ENCODE data around the gene ASTL. TPM values are rescaled to one million over a fixed set of nuclear protein-coding genes. Genes with fewer than 3 reads are reported as not detected.

ASTL gene
- total and polyA plus RNA-seq, 5 experiments from 2014 or later = 0.50 to 6.8 (median 3.0) TPM; not detected in 1

DNA sequence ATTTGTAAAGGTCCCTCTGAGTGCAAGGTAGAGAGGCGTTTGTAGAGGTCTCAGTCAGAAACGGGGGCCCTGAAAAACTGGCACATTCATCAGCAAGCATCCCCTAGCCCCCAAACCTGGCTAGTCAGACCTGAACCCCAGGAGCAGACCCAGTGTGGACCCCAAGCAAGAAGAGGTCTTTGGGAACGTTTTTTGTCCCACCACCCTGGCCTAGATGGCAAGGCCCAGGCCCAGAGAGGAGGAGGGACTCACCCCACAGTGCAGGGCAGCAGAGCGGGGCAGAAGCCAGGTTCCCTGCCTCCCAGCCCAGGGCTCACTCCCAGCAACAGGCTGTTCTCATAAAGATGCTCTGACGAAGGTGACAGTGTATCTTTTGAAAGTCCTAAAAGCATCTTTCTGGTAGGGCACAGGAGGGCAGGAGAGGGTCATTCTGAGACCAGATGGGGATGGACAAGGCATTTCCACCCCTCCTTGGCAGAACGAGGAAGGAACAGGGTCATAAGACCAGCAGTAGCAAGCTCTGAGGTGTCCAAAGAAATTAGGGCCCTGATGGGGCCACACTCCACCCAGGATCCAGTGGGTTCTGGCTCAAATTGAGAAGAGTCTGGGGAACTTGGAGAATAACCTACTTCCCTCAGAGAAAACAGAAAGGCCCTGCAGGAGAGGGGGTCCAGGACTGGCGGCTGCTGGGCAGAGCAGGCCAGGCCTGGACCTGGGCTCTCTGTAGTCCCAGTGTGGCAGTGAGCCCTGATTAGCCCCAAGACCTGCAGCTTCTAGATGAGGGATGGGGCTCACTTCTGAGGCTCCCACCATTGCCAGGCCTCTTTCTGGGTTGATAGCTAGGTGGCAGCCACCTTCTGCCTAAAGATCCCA is 40.1 kb downstream of the ASTL start:
- POLR2A ChIA-PET = no interaction called here

DNA sequence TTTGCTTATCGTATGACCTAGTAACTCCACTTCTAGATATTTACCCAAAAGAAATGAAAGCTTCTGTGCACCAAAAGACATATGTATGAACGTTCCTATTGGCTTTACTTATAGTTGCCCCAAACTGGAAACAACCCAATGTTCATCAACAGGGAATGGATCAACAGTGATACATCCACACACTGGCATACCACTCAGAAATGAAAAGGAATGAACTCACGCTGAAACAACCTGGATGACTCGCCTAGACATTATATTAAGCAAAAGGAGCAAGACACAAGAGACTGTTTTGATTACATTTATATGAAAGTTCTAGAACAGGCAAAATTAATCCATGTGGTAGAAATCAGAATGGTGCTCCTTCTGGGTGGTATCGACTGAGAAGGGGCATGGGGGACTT is 40.9 kb downstream of the ASTL start:
- no peaks in the 10 kb centered on the region for H3K9me3 Mint-ChIP-seq
- peaks cover 0 to 2% (median 0%) of the 10 kb centered on the region in 5 donors for H3K27me3 Mint-ChIP-seq
- H3K4me1 Mint-ChIP-seq = no peaks in the 10 kb centered on the region
- ATAC-seq = no peak
- POLR2A ChIA-PET = no interaction called here
- peak overlapping the region in 1 of 10 donors; percentile 10 for H3K27ac Mint-ChIP-seq
- DNase-seq = no peak
- H3K36me3 Mint-ChIP-seq = no peaks in the 10 kb centered on the region
- H3K4me3 Mint-ChIP-seq = no peak overlapping the region

More for the DNA sequence above, 40.1 kb downstream of the ASTL start:
- H3K9me3 Mint-ChIP-seq = peaks cover 0 to 5% (median 0%) of the 10 kb centered on the region in 9 donors
- H3K27ac Mint-ChIP-seq = peak overlapping the region in 1 of 10 donors; percentile 33
- ATAC-seq (no peak), DNase-seq (peak in 1 of 10 donors; percentile 18)
- H3K36me3 Mint-ChIP-seq = no peaks in the 10 kb centered on the region
- peaks cover 0 to 2% (median 0%) of the 10 kb centered on the region in 5 donors for H3K27me3 Mint-ChIP-seq
- no peak overlapping the region for H3K4me3 Mint-ChIP-seq
- H3K4me1 Mint-ChIP-seq = no peaks in the 10 kb centered on the region

DNA sequence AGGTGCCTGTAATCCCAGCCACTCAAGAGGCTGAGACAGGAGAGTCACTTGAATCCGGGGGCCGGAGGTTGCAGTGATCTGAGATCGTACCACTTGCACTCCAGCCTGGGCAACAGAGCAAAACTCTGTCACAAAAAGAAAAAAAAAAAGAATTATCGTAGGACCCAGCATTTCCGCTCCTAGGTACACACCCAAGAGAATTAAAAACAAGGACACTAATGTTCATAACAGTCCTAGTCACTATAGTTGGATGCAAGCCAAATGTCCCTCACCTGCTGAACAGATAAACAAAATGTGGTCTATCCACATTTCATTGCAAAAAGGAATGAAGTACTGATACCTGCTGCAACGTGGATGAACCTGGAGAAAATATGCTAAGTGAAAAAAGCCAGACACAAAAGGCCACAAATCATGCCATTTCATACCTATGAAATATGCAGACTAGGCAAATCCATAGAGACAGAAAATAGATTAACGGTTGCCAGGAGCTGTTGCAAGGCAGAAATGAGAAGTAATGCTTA is 43.1 kb downstream of the ASTL start:
- no peak overlapping the region for H3K27ac Mint-ChIP-seq
- ATAC-seq (no peak), DNase-seq (no peak)
- no peaks in the 10 kb centered on the region for H3K4me1 Mint-ChIP-seq
- no peak overlapping the region for H3K4me3 Mint-ChIP-seq
- no peaks in the 10 kb centered on the region for H3K36me3 Mint-ChIP-seq
- H3K9me3 Mint-ChIP-seq = no peaks in the 10 kb centered on the region
- POLR2A ChIA-PET = no interaction called here
- H3K27me3 Mint-ChIP-seq = peaks cover 0 to 2% (median 0%) of the 10 kb centered on the region in 5 donors

DNA sequence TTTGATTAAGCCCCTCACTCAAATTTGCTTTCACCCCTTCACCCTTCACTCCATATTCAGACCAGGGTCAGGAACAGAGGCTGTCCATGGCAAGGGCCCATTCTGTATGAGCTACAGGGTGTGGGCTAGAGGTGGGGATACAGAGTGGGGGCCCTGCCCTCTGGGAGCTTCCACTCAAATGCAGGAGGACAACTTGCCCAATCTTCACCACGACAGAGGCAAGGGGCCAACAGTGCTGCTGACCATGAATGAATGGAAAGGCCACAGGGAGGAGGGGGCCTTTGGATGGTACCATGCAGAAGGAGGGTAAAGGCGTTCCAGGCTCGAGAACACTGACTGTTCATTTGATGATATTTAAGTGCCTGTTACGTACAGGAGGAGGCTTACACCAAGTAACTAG is 44.8 kb downstream of the ASTL start:
- POLR2A ChIA-PET = no interaction called here
- H3K36me3 Mint-ChIP-seq = no peaks in the 10 kb centered on the region
- H3K27ac Mint-ChIP-seq = no peak overlapping the region
- H3K27me3 Mint-ChIP-seq = peaks cover 0 to 2% (median 0%) of the 10 kb centered on the region in 5 donors
- DNase-seq = peak in 2 of 10 donors; percentile 12 to 52
- H3K4me1 Mint-ChIP-seq = no peaks in the 10 kb centered on the region
- no peak overlapping the region for H3K4me3 Mint-ChIP-seq
- no peak for ATAC-seq
- no peaks in the 10 kb centered on the region for H3K9me3 Mint-ChIP-seq

DNA sequence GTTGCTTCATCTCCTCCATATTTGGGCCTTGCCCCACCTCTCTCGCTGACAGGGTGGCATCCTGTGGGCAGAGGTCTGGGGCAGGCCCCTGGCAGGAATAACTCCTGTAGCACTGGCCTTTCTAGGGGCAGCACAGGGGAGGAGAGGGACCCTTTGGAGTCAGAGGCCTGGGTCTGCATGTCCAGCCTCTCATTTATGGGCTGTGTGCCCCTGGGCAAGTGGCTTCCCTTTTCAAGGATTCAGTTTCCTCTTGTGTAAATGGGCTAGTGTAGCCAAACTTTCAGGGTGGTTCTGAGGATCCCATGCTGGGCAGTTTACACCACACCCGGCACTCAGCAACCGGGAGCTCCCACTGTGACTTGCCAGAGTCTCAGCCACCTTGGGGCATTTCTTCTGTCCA is 45.4 kb downstream of the ASTL start:
- Mint-ChIP-seq H3K27me3 (peaks cover 0 to 2% (median 0%) of the 10 kb centered on the region in 5 donors), H3K36me3 (no peaks in the 10 kb centered on the region), H3K27ac (no peak overlapping the region), H3K4me1 (no peaks in the 10 kb centered on the region), H3K4me3 (no peak overlapping the region), H3K9me3 (no peaks in the 10 kb centered on the region)
- POLR2A ChIA-PET = no interaction called here
- ATAC-seq (no peak), DNase-seq (peak in 1 of 10 donors; percentile 21)

DNA sequence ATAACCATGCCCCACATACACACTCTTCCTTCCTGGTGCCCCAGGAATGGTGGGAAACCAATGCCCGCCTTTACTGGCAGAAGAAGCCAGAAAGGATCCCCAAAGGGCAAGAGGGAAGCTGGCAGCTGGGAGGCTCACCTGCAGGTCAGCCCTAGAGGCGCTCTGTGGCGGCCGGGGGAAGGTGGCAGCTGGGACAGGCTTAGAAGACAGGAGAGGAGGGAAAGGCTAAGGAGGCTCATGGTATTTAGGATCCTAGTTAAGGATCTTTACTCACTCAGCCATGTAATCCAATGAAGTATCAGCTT is 45.8 kb downstream of the ASTL start:
- DNase-seq = peak in 1 of 10 donors; percentile 14
- Mint-ChIP-seq H3K27me3 (peaks cover 0 to 2% (median 0%) of the 10 kb centered on the region in 5 donors), H3K36me3 (no peaks in the 10 kb centered on the region), H3K4me3 (no peak overlapping the region), H3K4me1 (no peaks in the 10 kb centered on the region), H3K9me3 (no peaks in the 10 kb centered on the region), H3K27ac (no peak overlapping the region)
- ATAC-seq = no peak
- POLR2A ChIA-PET = no interaction called here

DNA sequence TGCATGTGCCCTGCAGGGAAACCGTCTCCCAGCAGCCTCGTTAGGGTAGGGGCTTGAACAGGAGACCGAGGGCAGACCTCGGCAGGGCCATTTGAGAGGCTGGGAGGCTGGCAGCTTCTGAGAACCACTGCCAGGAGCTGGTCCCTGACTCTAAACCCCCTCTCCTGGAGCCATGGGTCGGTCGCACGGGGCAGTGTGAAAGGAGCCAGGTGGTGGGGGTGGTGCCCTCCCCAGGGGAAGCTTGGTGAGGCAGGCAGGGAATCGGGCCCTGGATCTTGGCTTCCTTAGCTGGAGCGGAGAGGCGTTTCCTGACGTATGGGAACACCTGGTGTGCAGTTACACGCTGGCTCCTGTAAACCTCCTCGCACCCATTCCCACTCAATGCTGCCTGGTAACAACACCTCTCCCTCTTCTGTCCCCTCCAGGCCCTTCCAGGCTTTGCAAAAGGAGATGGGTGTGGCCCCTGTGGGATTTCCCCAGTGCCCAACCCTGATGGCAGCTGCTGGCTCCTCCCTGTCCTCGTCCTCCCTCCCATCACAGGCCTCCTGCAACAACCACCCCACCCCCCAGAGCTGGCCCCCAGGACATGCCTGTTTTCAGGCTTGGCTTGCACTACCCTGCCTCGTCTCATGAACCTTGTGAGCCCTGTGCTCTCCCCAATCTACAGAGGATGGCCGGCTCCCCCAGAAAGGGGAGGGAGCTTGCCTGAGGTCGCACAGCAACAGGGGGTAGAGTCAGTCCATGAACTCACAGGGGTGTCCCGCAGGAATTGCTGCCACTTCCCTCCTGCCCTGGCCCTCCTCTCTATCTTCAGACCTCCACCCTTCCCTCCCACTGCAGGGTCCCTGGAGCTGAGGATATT is 46.4 kb downstream of the ASTL start:
- ATAC-seq (no peak), DNase-seq (peak in 1 of 10 donors; percentile 54)
- no peaks in the 10 kb centered on the region for H3K36me3 Mint-ChIP-seq
- H3K27ac Mint-ChIP-seq = no peak overlapping the region
- POLR2A ChIA-PET = no interaction called here
- H3K4me1 Mint-ChIP-seq = no peaks in the 10 kb centered on the region
- H3K4me3 Mint-ChIP-seq = no peak overlapping the region
- H3K27me3 Mint-ChIP-seq = peaks cover 0 to 2% (median 0%) of the 10 kb centered on the region in 5 donors
- peaks cover 0 to 2% (median 0%) of the 10 kb centered on the region in 9 donors for H3K9me3 Mint-ChIP-seq

DNA sequence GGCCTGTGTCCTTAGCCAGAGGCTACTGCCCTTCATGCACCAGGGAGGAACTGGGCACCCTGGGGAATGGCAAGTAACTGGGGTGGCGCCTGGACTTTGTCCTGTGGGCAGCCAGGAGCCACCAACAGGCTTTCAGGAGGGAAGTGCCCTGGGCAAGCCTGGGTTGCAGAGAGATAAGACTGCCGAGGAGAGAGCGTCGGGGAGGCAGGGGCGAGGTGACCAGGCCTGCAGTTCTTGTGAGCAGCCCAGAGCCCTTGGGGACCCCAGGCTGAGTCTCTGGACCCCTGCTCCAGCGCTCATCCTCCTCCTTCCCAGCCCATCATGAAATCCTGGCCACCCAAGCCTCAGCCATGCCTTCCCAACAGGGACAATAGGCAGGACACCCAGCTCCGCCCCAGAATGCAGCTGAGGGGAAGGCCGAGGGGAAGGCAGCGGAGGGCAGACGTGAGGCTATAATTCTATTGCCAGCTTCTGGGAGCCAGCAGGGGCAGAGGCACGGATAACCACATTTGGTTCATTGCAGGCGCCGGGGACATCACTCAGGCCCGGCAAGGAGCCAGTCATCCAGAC is 47.1 kb downstream of the ASTL start:
- ATAC-seq (no peak), DNase-seq (peak in 1 of 10 donors; percentile 12)
- peaks cover 0 to 5% (median 0%) of the 10 kb centered on the region in 9 donors for H3K9me3 Mint-ChIP-seq
- POLR2A ChIA-PET = no interaction called here
- no peaks in the 10 kb centered on the region for H3K36me3 Mint-ChIP-seq
- H3K27ac Mint-ChIP-seq = no peak overlapping the region
- no peaks in the 10 kb centered on the region for H3K4me1 Mint-ChIP-seq
- H3K4me3 Mint-ChIP-seq = no peak overlapping the region
- H3K27me3 Mint-ChIP-seq = peaks cover 0 to 2% (median 0%) of the 10 kb centered on the region in 5 donors

DNA sequence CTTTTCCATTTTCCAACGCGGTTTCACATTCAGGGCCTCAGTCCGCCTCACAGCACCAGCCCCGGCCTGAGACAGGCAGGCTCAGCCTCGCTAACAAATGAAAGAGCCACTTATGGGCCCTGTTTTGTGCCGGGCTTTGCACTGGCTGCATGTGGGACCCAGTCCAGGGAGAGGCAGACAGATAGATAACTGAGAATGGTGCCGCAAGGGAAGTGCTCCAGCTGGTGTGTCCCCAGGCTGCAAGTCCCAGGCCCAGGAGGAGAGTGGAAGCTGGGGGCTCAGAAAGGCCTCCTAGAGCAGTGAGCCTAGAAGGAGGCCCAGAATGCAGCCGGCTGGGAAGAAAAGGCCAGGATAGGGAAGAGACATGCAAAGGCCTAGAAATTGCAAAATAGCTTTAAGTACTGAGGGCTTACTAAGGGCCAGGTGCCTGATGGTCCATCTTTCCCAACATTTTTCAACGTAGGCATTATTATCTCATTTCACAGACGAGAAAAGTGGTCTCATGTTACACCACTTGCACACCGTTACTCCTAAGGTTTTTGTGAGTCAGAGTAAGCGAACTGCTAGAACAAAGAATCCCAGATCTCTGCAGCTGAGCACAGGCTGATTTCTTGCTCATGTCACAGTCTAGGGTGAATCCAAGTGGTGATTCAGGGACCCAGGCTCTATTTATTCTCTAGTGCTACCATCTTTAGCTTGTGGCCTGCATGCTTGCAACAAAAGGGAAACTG is 47.9 kb downstream of the ASTL start:
- H3K27me3 Mint-ChIP-seq = peaks cover 0 to 2% (median 0%) of the 10 kb centered on the region in 5 donors
- ATAC-seq (no peak), DNase-seq (no peak)
- peaks cover 0 to 6% (median 0%) of the 10 kb centered on the region in 9 donors for H3K9me3 Mint-ChIP-seq
- H3K36me3 Mint-ChIP-seq = no peaks in the 10 kb centered on the region
- POLR2A ChIA-PET = no interaction called here
- no peaks in the 10 kb centered on the region for H3K4me1 Mint-ChIP-seq
- H3K4me3 Mint-ChIP-seq = no peak overlapping the region
- H3K27ac Mint-ChIP-seq = no peak overlapping the region

DNA sequence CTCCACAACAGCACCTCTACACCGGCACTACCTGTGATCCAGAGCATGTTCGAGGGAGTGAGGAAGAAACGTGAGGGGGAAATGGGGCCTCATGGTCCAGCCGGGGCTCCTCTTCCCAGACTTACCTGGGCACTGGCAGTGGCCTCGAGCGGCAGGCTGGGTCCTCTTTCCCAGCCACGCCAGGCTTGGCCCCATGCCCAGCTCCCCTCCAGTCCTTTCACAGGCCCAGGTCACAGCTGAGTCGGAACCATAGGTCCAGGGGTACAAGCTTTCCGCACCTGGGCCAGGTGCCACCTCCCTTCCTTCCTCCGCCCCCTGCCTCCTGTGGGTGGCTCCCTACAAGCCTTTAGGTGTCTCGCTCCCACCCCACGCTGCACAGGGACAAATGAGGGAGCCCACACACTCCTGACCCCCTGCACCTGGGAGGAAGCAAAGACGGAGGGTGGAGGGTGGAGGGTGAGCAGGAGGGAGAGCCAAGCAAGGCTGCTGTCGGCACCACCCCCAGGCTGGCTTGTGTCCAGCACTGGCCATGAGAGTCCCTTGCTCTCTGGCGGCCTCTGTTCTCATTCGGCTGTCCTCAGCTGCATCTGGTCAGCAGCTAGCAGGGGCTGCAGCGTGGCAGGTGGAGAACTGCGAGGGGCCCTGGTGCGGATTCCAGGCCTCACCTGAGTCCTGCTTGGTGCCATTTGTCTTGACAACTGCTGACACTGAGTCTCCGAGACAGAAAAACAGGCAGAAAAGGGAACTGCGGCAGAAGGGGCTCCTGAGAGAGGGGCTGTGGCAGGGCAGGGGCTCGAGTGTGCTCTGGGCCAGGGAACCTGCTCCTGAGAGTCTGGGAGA is 48.7 kb downstream of the ASTL start:
- POLR2A ChIA-PET = interaction anchor here (0.6 kb wide), 1 partner anchor 639 kb away, joined by 7 read pairs; no protein-coding TSS in a partner anchor
- Mint-ChIP-seq H3K27me3 (peaks cover 0 to 4% (median 2%) of the 10 kb centered on the region in 5 donors), H3K4me3 (no peak overlapping the region), H3K27ac (no peak overlapping the region), H3K36me3 (no peaks in the 10 kb centered on the region), H3K4me1 (no peaks in the 10 kb centered on the region), H3K9me3 (peaks cover 0 to 6% (median 0%) of the 10 kb centered on the region in 9 donors)
- ATAC-seq (no peak), DNase-seq (peak in 1 of 10 donors; percentile 41)

Measured in naive thymus-derived CD8-positive, alpha-beta T cell (primary cell).